Measurements from ENCODE around the gene CDK6. TPM values are rescaled to one million over a fixed set of nuclear protein-coding genes. Genes with fewer than 3 reads are reported as not detected.

Gene CDK6
- total and polyA plus RNA-seq, 10 of the 15 experiments (the other 5 are each of a cell fraction or from before 2014, with no cell fraction given) = 8.0 to 118 (median 45.8) TPM

- POLR2A ChIA-PET = no interaction called here
- Histone ChIP-seq H4K20me1 (ENCODE audit: control insufficient read depth, insufficient read depth) (no peaks in the 10 kb centered on the region), H3K36me3 (ENCODE audit: control insufficient read depth in 2 of 2, insufficient read depth in 2 of 2, low read length in 1 of 2) (peaks cover 0 to 3% of the 10 kb centered on the region in 2 experiments; a peak in 3 of 4 replicates), H3K4me2 (ENCODE audit: control insufficient read depth, insufficient read depth) (no peak overlapping the region), H3K4me3 (no peak overlapping the region), H3K9me3 (replicated peaks; ENCODE audit: control insufficient read depth, insufficient read depth, low read length) (no peaks in the 10 kb centered on the region), H2AFZ (ENCODE audit: control insufficient read depth, low read depth, low read length) (no peak overlapping the region), H3K4me1 (ENCODE audit: control insufficient read depth, insufficient read depth, low read length) (no peaks in the 10 kb centered on the region), H3K79me2 (ENCODE audit: control insufficient read depth, insufficient read depth, low read length) (no peaks in the 10 kb centered on the region), H3K27me3 (replicated peaks in 1 of 2; ENCODE audit: control insufficient read depth in 2 of 2, insufficient read depth in 2 of 2, low read length in 1 of 2) (no peaks in the 10 kb centered on the region), H3K9ac (ENCODE audit: control insufficient read depth, insufficient read depth, low read length) (no peak overlapping the region), H3K27ac (ENCODE audit: control insufficient read depth, insufficient read depth) (no peak overlapping the region)
- in situ Hi-C loops (cut with MboI) = no loop called here
- intact Hi-C loops (cut with micrococcal nuclease; ENCODE audit: unreplicated experiment) = no loop called here
- DNase-seq (ENCODE audit: low read depth, low spot score) (no peak), FAIRE-seq (no peak), ATAC-seq (no peak; the same call in 2 of the 3 replicates)
- no TSS peak for BruUV-seq (replicated peaks)
- CTCF ChIA-PET = no interaction called here
- 90% methylated on average over 7 of the region's 7 CpGs for whole genome bisulfite sequencing (ENCODE audit: insufficient coverage, insufficient replicate concordance, low lambda C conversion rate, missing lambda C conversion rate)
- SMC1A ChIA-PET (ENCODE audit: uncharacterized antibody, unreplicated experiment) = interaction anchor here (1.5 kb wide), 1 partner anchor 18 kb away, joined by 5 read pairs; no protein-coding TSS in a partner anchor
- no peak for TF ChIP-seq BCLAF1 (IDR thresholded peaks at IDR 0.05)
- TF ChIP-seq CEBPB (IDR thresholded peaks at IDR 0.05; ENCODE audit: borderline replicate concordance in 1 of 2, low read depth in 2 of 2, low read length in 2 of 2) = no peak
- TF ChIP-seq E4F1 (IDR thresholded peaks at IDR 0.05; ENCODE audit: borderline replicate concordance, partially characterized antibody) = no peak
- no peak for TF ChIP-seq SRF (IDR thresholded peaks at IDR 0.05; ENCODE audit: low read depth in 2 of 2, low read length in 2 of 2)
- TF ChIP-seq SREBF1 (IDR thresholded peaks at IDR 0.05; ENCODE audit: low read length) = no peak
- no peak for TF ChIP-seq HDAC6 (IDR thresholded peaks at IDR 0.05; ENCODE audit: unreplicated experiment)
- TF ChIP-seq PML (IDR thresholded peaks at IDR 0.05; ENCODE audit: low read length) = no peak
- no peak for TF ChIP-seq NR2C2 (IDR thresholded peaks at IDR 0.05; ENCODE audit: borderline replicate concordance, control insufficient read depth, insufficient read length, low read depth)
- TF ChIP-seq SMARCA5 (IDR thresholded peaks at IDR 0.05) = no peak
- no peak for TF ChIP-seq ZBED1 (IDR thresholded peaks at IDR 0.05; ENCODE audit: borderline replicate concordance)
- TF ChIP-seq BACH1 (IDR thresholded peaks at IDR 0.05; ENCODE audit: borderline replicate concordance) = no peak
- TF ChIP-seq GATAD2B (conservative IDR thresholded peaks at IDR 0.05; ENCODE audit: low read depth) = no peak
- RAD21 ChIA-PET (ENCODE audit: unreplicated experiment) = no interaction called here
Measured at GRCh38 chr7:92557808-92558362, 278.5 kb downstream of the CDK6 start.

Measured in GM12878 (cell line).